C4-2B (cell line): Measurements from ENCODE around the gene DIAPH2.

Experiments
- CTCF ChIP-seq: fragments of 450-650 bp; conservative IDR thresholded peaks from 2 replicates; pipeline ENCODE4 v1.5.1; 2017; ENCODE audit warnings: mild to moderate bottlenecking
- ZFX ChIP-seq: fragments of 450-650 bp; IDR thresholded peaks from 2 replicates; pipeline ENCODE4 v1.6.1; 2017

- TF ChIP-seq CTCF (no peak), ZFX (no peak)
Observed at GRCh38 chrX:96753230-96753629, 68.6 kb downstream of the DIAPH2 start.
